AG04449 (cell line): ENCODE measurements around the gene ADAM17.

Experiments used
- CTCF ChIA-PET: fragments of 350-600 bp; formaldehyde crosslinking; extraction: SDS; loops from one replicate; lab custom pipeline; 2021; ENCODE audit warnings: antibody characterized with exemption; lab: Yijun Ruan, JAX
- POLR2A ChIA-PET: fragments of 400-600, 350-600 bp; formaldehyde crosslinking; extraction: SDS; loops from one replicate; lab custom pipeline; 2020; ENCODE audit warnings: antibody characterized with exemption, inconsistent platforms; lab: Yijun Ruan, JAX
- DNase-seq: peaks from one replicate; pipeline ENCODE4 v3.0.0-alpha.2; 2010; ENCODE audit warnings: low read depth, low spot score
- H3K4me3 ChIP-seq: 2 replicates; pipeline ENCODE4 v1.5.1; 2011; ENCODE audit warnings: low read depth, mild to moderate bottlenecking, control low read depth, low read length
- CTCF ChIP-seq: IDR thresholded peaks from one replicate; pipeline ENCODE4 v1.5.1; 2011; ENCODE audit warnings: mild to moderate bottlenecking, moderate library complexity, low read length, control low read depth, inconsistent platforms; ENCODE audit not compliant: insufficient read depth; ENCODE audit errors: missing control alignments

Gene ADAM17

DNA sequence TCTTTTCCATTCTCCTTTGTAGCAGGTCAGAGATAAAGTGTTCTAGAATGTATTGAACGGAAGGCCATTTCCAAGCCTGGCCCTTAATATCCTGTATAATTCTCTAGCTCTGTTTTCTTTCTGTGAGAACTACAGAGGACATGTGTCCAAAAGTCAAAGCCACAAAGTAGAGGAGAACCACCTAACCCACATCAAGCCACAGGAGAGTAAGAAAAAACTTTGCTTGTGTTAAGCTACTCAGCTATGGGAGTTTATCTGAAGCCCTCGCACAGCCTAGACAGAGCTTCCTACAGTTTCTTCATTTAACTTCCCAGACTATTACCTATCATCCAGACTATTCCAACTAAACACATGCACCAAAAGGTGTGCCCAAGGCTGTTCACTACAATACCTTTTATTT is 22.0 kb downstream of the ADAM17 start:
- H3K4me3 ChIP-seq: no peak overlapping the region
- TF ChIP-seq CTCF: no peak
- POLR2A ChIA-PET: interaction anchor here (0.8 kb wide), 1 partner anchor 14 kb away, joined by 4 read pairs; no protein-coding TSS in a partner anchor
- no peak for DNase-seq
- CTCF ChIA-PET: interaction anchor here (0.8 to 1.5 kb wide), 3 partner anchors 38 to 266 kb away, joined by 3 to 4 read pairs (median 3); no protein-coding TSS in a partner anchor

GRCh38 chr2:9532421-9532820 is 23.2 kb downstream of the ADAM17 start:
- DNase-seq: no peak
- TF ChIP-seq CTCF: no peak
- ChIA-PET POLR2A (no interaction called here), CTCF (interaction anchor here (0.8 to 1.5 kb wide), 2 partner anchors 23 to 267 kb away, joined by 3 to 4 read pairs; partner anchors contain the start of gene ADAM17)
- H3K4me3 ChIP-seq: no peak overlapping the region

DNA sequence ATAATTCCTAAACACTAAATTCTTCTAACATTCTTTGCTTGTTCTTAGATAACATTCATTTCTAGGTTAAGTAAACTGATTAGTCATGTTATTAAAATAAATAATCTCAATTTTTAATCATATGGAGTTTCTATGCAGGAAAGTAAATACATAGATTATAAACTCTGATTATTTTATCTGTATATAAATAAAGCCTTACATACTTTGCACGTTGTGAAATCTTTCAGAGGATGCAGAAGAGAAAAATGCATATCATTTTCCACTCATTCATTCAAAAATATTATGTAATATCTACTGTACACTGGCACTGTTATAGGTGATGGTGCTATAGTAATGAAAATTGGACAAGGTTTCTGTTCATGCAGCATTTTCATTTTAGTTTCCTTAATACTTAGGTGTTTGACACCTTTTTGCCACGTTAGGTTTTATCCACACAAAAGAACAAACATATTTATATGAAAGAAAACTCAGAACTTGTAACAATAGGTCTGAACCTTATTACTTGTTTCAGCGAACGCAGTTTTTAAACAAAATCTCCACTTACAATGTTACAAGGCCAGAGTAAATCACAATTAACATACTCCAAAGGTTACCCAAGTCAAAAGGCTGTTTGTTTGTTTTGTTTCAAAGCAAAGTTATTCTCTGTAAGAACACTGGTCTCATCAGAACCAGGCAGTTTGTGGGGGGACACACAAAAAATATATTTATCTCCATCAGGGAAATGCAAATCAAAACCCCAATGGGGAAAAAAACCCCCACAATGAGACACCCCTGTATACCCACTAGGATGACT is 27.4 kb downstream of the ADAM17 start:
- no peak for DNase-seq
- CTCF ChIA-PET: no interaction called here
- POLR2A ChIA-PET: no interaction called here
- TF ChIP-seq CTCF: no peak
- H3K4me3 ChIP-seq: no peak overlapping the region

DNA sequence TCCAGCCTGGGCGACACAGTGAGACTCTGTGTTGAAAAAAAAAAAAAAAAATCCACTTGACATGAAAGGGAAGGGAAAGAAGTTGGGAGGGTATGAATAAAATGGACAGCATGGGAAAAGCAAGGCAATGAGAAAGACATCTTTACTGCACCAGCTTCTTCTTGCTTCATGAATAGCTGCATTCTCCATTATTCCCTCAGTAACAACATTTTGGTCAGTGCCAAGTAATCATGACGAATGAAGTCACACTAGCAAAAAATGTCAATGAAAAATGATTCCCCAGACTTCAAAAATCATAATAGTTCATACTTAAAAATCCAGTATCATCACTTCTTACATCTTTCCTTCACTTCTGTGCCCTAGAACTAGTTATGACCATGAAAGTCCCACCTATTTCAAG is 30.4 kb downstream of the ADAM17 start:
- POLR2A ChIA-PET: no interaction called here
- no peak overlapping the region for H3K4me3 ChIP-seq
- TF ChIP-seq CTCF: no peak
- CTCF ChIA-PET: no interaction called here
- no peak for DNase-seq

- TF ChIP-seq CTCF: no peak
- POLR2A ChIA-PET: no interaction called here
- CTCF ChIA-PET: interaction anchor here (0.7 kb wide), 1 partner anchor 54 kb away, joined by 4 read pairs; no protein-coding TSS in a partner anchor
- no peak overlapping the region for H3K4me3 ChIP-seq
- no peak for DNase-seq
These were observed 31.3 kb downstream of the ADAM17 start for GRCh38 chr2:9524291-9524690.

GRCh38 chr2:9519250-9519649 is 36.4 kb downstream of the ADAM17 start:
- no peak overlapping the region for H3K4me3 ChIP-seq
- ChIA-PET CTCF (no interaction called here), POLR2A (interaction anchor here (1.1 kb wide), 1 partner anchor 14 kb away, joined by 4 read pairs; no protein-coding TSS in a partner anchor)
- no peak for TF ChIP-seq CTCF
- no peak for DNase-seq
